Activated CD8-positive, alpha-beta memory T cell treated with anti-CD3 and anti-CD28 coated beads for 48 hours (primary cell): Measurements from ENCODE around the gene ADPRH.

Experiments used
- DNase-seq, 3 experiments: peaks; one replicate each; pipeline ENCODE4 v3.0.0-alpha.2; 2020; ENCODE audit warnings: low read depth in 2 of 3, low spot score in 2 of 3

Gene ADPRH

GRCh38 chr3:119628390-119628789 is 49.1 kb downstream of the ADPRH start:
- no peak for DNase-seq

GRCh38 chr3:119628816-119629445 is 49.6 kb downstream of the ADPRH start:
- no peak for DNase-seq

- DNase-seq = no peak
Measured at GRCh38 chr3:119630128-119630879, 51.0 kb downstream of the ADPRH start.

GRCh38 chr3:119630880-119631329 is 51.6 kb downstream of the ADPRH start:
- no peak for DNase-seq

GRCh38 chr3:119631516-119631915 is 52.2 kb downstream of the ADPRH start:
- no peak for DNase-seq

GRCh38 chr3:119632216-119632615 is 52.9 kb downstream of the ADPRH start:
- no peak for DNase-seq

GRCh38 chr3:119632829-119633228 is 53.5 kb downstream of the ADPRH start:
- DNase-seq = no peak

GRCh38 chr3:119635719-119636118 is 56.4 kb downstream of the ADPRH start:
- no peak for DNase-seq

- DNase-seq = no peak
Measured at GRCh38 chr3:119636249-119636648, 57.0 kb downstream of the ADPRH start.

GRCh38 chr3:119636891-119637611 is 57.8 kb downstream of the ADPRH start:
- no peak for DNase-seq

- no peak for DNase-seq
Measured at GRCh38 chr3:119637679-119638477, 58.6 kb downstream of the ADPRH start.
